Right lobe of liver (tissue), 6 donors: ENCODE data around the gene SS18. TPM values are rescaled to one million over a fixed set of nuclear protein-coding genes. Genes with fewer than 3 reads are reported as not detected.

Source experiments
- ATAC-seq, 4 donors: fragments of 200-7000 bp; cut with Tn5 transposase; one replicate each; pipeline ENCODE4 v1.9.1; 2020; ENCODE audit warnings: mild to moderate bottlenecking in 4 of 4, moderate library complexity in 4 of 4
- DNase-seq, 3 donors: peaks; one replicate each; pipeline ENCODE4 v3.0.0-alpha.2; 2020
- H3K27ac ChIP-seq, 3 donors: fragments of 200-600 bp; one replicate each; pipeline ENCODE4 v1.8.0; 2022
- H3K27me3 ChIP-seq, 2 donors: fragments of 200-600 bp; one replicate each; pipeline ENCODE4 v1.8.0; 2022
- H3K36me3 ChIP-seq, 4 donors: fragments of 200-600 bp; sonication (generic) in 1 of 4; one replicate each; pipeline versions ENCODE4 v1.5.1 to v1.8.0; 2017 to 2022; ENCODE audit warnings: control low read depth in 1 of 4
- H3K4me1 ChIP-seq, 4 donors: fragments of 200-600 bp; sonication (generic) in 1 of 4; one replicate each; pipeline versions ENCODE4 v1.5.1 to v1.8.0; 2017 to 2022; ENCODE audit warnings: control low read depth in 1 of 4
- H3K4me3 ChIP-seq, 3 donors: fragments of 200-600 bp; one replicate each; pipeline ENCODE4 v1.8.0; 2022
- H3K9me3 ChIP-seq, 4 donors: fragments of 200-600 bp; sonication (generic) in 1 of 4; one replicate each; pipeline versions ENCODE4 v1.5.1 to v1.8.0; 2017 to 2022; ENCODE audit warnings: control low read depth in 1 of 4
- POLR2A ChIP-seq: fragments of 450-650 bp; IDR thresholded peaks from one replicate; pipeline ENCODE4 v1.6.1; 2017; ENCODE audit warnings: antibody characterized with exemption, mild to moderate bottlenecking
- WGBS: methylation state at CpG from one replicate; pipeline ENCODE4 v1.1.6; 2018; ENCODE audit warnings: low coverage, low lambda C conversion rate; ENCODE audit not compliant: insufficient coverage; ENCODE audit errors: missing lambda C conversion rate; 5-methylcytosine and 5-hydroxymethylcytosine counted together
- intact Hi-C, 2 donors: fragments of 100-400 bp; cut with DNase I; formaldehyde crosslinking; loops; one replicate each; pipeline versions ENCODE4 v1.11.2 to v1.14.1; 2022
- total RNA-seq, 6 experiments: library from RNA; depleted of rRNA in 2 of 6; stranded (reverse); fragments of >200 nt in 2 of 6; fragmentation: NEBNext Ultra II Directional in 3 of 6; extraction: Animal tissue kit (Norgen Biotek cat#: 25700) in 3 of 6; gene quantifications; one replicate each; pipeline versions ENCODE4 v1.1.0 to v1.2.4, GENCODE V29; 2016 to 2023
- TF ChIP-seq, protein P1 (sequence below), 4 donors: fragments of 200-600 bp in 3 of 4; fragments of 450-650 bp in 1 of 4; IDR thresholded peaks; one replicate each; pipeline versions ENCODE4 v1.5.1 to v1.8.0; 2016 to 2022; ENCODE audit warnings: antibody characterized with exemption in 4 of 4, mild to moderate bottlenecking in 2 of 4
- donor health status: DM: no; HTN: yes; CAD: no.
- donor health status: DM: no; HTN: no; CAD: no.
- donor health status: DM: no; HTN: no; CAD: no.
- donor health status: DM: no; HTN: yes; CAD: no.
- donor health status: DM: no; HTN: yes; CAD: no.

Gene SS18
- total RNA-seq, 6 experiments from 2014 or later = 26.6 to 47.3 (median 37.6) TPM

DNA sequence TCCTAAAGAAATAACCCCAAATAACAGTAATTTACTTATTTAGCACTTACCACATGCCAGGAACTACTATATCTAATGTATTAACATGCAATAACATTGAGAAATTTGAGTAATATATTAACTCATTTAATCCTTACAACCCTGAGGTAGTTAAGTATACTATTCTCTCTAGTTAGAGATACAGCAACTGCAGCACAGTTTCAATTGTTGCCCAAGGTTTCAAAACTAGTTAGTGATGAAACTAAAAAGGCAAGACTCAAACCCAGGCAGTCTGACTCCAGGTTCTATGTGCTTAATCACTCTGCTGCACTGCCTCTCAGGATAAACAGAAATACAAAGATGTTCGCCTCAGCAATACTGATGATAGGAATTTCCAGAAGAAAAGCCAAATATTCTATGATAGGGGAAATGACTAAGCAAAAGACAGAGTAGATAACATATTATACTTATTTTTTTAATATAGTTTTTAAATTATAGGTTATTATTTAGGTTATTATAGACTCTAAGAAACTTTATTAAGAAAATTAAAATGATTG, 88.0 kb downstream of the SS18 start:
- no peaks in the 10 kb centered on the region for H3K27me3 ChIP-seq
- DNase-seq (no peak), ATAC-seq (no peak)
- no peak overlapping the region for H3K4me3 ChIP-seq
- intact Hi-C loops = no loop called here
- no peaks in the 10 kb centered on the region for H3K9me3 ChIP-seq
- no peaks in the 10 kb centered on the region for H3K36me3 ChIP-seq
- no peak overlapping the region for H3K27ac ChIP-seq
- no peak for TF ChIP-seq POLR2A
- TF ChIP-seq, protein P1, sequence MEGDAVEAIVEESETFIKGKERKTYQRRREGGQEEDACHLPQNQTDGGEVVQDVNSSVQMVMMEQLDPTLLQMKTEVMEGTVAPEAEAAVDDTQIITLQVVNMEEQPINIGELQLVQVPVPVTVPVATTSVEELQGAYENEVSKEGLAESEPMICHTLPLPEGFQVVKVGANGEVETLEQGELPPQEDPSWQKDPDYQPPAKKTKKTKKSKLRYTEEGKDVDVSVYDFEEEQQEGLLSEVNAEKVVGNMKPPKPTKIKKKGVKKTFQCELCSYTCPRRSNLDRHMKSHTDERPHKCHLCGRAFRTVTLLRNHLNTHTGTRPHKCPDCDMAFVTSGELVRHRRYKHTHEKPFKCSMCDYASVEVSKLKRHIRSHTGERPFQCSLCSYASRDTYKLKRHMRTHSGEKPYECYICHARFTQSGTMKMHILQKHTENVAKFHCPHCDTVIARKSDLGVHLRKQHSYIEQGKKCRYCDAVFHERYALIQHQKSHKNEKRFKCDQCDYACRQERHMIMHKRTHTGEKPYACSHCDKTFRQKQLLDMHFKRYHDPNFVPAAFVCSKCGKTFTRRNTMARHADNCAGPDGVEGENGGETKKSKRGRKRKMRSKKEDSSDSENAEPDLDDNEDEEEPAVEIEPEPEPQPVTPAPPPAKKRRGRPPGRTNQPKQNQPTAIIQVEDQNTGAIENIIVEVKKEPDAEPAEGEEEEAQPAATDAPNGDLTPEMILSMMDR (IDR thresholded peaks at IDR 0.05) = no peak
- no peaks in the 10 kb centered on the region for H3K4me1 ChIP-seq
- WGBS = 69% methylated on average over 1 of the region's 1 CpG

GRCh38 chr18:25998461-25998860, 92.0 kb downstream of the SS18 start:
- Histone ChIP-seq H3K36me3 (no peaks in the 10 kb centered on the region), H3K27ac (no peak overlapping the region), H3K9me3 (no peaks in the 10 kb centered on the region), H3K4me1 (no peaks in the 10 kb centered on the region), H3K4me3 (no peak overlapping the region), H3K27me3 (no peaks in the 10 kb centered on the region)
- no peak for ATAC-seq
- no peak for TF ChIP-seq POLR2A
- TF ChIP-seq, protein P1 (IDR thresholded peaks at IDR 0.05) = no peak
- intact Hi-C loops = no loop called here
- DNase-seq = no peak

- intact Hi-C loops = no loop called here
- no peaks in the 10 kb centered on the region for H3K4me1 ChIP-seq
- 65% methylated on average over 2 of the region's 2 CpGs for WGBS
- no peaks in the 10 kb centered on the region for H3K27me3 ChIP-seq
- no peak for TF ChIP-seq POLR2A
- TF ChIP-seq, protein P1 (IDR thresholded peaks at IDR 0.05) = no peak
- H3K36me3 ChIP-seq = no peaks in the 10 kb centered on the region
- H3K4me3 ChIP-seq = no peak overlapping the region
- DNase-seq = no peak
- H3K27ac ChIP-seq = no peak overlapping the region
- ATAC-seq = no peak
- H3K9me3 ChIP-seq = no peaks in the 10 kb centered on the region
Measured at GRCh38 chr18:25992566-25992965, 97.8 kb downstream of the SS18 start.

DNA sequence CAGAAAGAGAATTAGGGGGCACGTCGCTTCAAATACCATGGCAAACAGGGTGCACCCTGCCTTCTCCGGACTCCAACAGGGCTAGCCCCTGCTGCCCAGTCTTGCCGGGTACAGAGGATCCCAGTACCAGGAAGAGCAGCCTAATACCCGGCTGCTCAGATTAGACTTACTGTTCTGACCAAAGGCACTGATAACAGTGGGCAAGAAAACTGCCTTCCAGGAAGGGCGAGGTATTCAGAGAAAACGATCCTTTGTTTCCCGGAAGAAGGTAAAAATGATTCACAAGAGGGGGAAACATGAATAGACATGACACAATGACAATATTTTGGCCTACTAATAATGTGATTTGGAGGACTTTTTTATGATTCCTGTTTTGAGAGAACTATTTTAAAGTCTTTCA, 99.9 kb downstream of the SS18 start:
- 74% methylated on average over 7 of the region's 8 CpGs for whole genome bisulfite sequencing
- H3K4me3 ChIP-seq = no peak overlapping the region
- DNase-seq (no peak), ATAC-seq (no peak)
- intact Hi-C loops = no loop called here
- no peaks in the 10 kb centered on the region for H3K4me1 ChIP-seq
- no peaks in the 10 kb centered on the region for H3K36me3 ChIP-seq
- H3K27ac ChIP-seq = no peak overlapping the region
- no peak for TF ChIP-seq POLR2A
- TF ChIP-seq, protein P1 (IDR thresholded peaks at IDR 0.05) = no peak
- H3K9me3 ChIP-seq = no peaks in the 10 kb centered on the region
- no peaks in the 10 kb centered on the region for H3K27me3 ChIP-seq
